ENCODE data around the gene PM20D2.

Gene PM20D2

DNA sequence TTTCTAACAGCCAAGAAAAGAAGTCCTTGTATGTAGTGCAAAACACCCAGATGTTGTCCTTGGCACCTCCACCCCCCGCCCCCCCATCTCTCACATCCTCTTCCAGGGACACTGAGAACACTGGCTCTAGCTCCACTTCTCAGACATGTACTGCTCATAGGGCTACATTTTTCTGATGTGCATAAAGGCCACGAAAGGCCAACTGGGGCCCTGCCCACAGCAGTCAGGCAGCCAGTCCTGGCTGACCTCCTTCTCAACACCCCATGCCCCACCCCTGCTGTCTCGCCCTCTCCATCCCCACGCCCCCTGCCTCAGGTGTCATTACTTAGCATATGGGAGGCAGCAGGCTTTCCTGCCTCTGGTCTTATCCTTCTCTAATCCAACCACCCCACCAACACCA lies 60.0 kb downstream of the PM20D2 start:
- TF ChIP-seq, protein P1, sequence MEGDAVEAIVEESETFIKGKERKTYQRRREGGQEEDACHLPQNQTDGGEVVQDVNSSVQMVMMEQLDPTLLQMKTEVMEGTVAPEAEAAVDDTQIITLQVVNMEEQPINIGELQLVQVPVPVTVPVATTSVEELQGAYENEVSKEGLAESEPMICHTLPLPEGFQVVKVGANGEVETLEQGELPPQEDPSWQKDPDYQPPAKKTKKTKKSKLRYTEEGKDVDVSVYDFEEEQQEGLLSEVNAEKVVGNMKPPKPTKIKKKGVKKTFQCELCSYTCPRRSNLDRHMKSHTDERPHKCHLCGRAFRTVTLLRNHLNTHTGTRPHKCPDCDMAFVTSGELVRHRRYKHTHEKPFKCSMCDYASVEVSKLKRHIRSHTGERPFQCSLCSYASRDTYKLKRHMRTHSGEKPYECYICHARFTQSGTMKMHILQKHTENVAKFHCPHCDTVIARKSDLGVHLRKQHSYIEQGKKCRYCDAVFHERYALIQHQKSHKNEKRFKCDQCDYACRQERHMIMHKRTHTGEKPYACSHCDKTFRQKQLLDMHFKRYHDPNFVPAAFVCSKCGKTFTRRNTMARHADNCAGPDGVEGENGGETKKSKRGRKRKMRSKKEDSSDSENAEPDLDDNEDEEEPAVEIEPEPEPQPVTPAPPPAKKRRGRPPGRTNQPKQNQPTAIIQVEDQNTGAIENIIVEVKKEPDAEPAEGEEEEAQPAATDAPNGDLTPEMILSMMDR (IDR thresholded peaks at IDR 0.05; ENCODE audit: control extremely low read depth, extremely low read depth, low read depth, missing control alignments) = no peak
- CTCF ChIA-PET = no interaction called here
- no peak for DNase-seq (ENCODE audit: extremely low spot score)
- POLR2A ChIA-PET = no interaction called here

DNA sequence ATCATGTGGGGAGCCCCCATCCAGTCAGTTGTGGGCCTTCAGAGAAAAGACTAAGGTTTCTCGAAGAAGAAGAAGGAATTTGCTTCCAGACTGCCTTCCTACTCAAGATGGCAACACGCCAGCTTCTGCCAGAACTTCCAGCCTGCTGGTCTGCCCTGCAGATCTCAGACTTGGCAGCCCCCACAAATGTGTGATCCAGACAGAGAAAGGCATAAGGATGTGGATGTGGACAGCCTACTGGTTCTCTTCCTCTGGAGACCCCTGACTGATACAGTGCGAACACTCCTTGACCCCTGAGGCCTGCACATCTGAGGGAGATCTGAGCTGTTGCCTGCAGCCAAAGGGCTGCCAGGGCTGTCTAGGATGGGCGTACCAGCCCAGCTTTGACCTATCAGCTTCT lies 62.7 kb downstream of the PM20D2 start:
- TF ChIP-seq, protein P1 (IDR thresholded peaks at IDR 0.05; ENCODE audit: control extremely low read depth, extremely low read depth, low read depth, missing control alignments) = no peak
- POLR2A ChIA-PET = no interaction called here
- no peak for DNase-seq (ENCODE audit: extremely low spot score)
- CTCF ChIA-PET = interaction anchor here (0.6 kb wide), 1 partner anchor 17 kb away, joined by 3 read pairs; no protein-coding TSS in a partner anchor

DNA sequence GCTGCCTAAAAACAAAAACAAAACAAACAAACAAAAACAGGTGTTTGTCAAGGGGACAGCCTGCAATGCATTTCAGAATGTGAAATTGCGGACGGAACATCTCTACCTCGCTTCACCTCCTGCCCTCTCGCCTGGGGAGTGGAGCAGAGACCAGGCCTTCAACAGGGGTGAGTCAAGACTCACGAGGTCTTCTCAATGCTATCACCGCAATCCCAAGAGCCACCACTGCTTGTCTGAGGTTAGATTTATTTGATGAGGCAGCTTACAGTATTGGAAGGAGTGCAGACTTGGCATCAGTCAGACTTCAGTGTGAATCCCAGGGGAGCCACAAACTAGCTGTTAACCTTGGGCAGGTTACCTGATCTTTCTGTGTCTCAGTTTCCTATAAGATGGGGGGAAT lies 63.6 kb downstream of the PM20D2 start:
- POLR2A ChIA-PET = no interaction called here

DNA sequence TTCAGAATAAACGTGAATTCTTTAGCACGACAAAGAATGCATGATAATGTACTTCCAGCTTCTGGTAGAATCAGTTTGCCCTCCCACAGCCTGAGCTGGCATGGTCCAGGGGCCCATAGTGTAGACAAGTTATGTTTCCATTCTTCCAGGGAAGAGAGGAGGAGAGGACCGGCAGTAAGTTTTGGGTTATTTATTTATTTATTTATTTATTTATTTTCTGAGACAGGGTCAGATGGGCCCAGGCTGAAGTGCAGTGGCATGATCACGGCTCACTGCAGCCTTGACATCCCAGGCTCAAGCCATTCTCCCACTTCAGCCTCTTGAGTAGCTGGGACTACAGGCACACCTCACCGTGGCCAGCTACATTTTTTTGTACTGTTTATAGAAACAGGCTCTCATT lies 66.6 kb downstream of the PM20D2 start:
- POLR2A ChIA-PET = no interaction called here
- no peak for DNase-seq (ENCODE audit: extremely low spot score)
- TF ChIP-seq, protein P1 (IDR thresholded peaks at IDR 0.05; ENCODE audit: control extremely low read depth, extremely low read depth, low read depth, missing control alignments) = no peak
- CTCF ChIA-PET = interaction anchor here (1.0 kb wide), 1 partner anchor 12 kb away, joined by 3 read pairs; no protein-coding TSS in a partner anchor

More for the DNA sequence above, 63.6 kb downstream of the PM20D2 start:
- DNase-seq (ENCODE audit: extremely low spot score) = no peak
- TF ChIP-seq, protein P1 (IDR thresholded peaks at IDR 0.05; ENCODE audit: control extremely low read depth, extremely low read depth, low read depth, missing control alignments) = no peak
- CTCF ChIA-PET = interaction anchor here (1.1 kb wide), 1 partner anchor 55 kb away, joined by 3 read pairs; no protein-coding TSS in a partner anchor

DNA sequence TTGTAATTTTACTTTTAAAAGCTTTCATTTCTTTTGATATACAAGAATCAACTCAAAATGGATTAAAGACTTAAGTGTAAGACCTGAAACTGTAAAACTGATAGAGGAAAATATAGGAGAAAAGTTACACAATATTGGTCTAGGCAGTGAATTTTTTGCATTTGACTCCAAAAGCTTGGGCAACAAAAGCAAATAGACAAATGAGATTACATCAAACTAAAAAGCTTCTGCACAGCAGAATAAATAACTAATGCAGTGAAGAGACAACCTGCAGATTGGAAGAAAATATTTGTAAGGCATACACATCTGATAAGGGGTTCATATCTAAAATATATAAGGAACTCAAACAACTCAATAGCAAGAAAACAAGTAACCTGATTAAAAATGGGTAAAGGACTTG lies 68.3 kb downstream of the PM20D2 start:
- TF ChIP-seq, protein P1 (IDR thresholded peaks at IDR 0.05; ENCODE audit: control extremely low read depth, extremely low read depth, low read depth, missing control alignments) = no peak
- ChIA-PET POLR2A (no interaction called here), CTCF (no interaction called here)
- no peak for DNase-seq (ENCODE audit: extremely low spot score)
